Endodermal cell (in vitro differentiated cells): Measurements from ENCODE around the gene CCDC112. TPM values are rescaled to one million over a fixed set of nuclear protein-coding genes. Genes with fewer than 3 reads are reported as not detected.

Experiments used
- DNase-seq: peaks from one replicate; pipeline ENCODE4 v3.0.0-alpha.2; 2017
- H3K27ac ChIP-seq: 2 replicates; pipeline ENCODE4 v1.5.1; 2013; ENCODE audit warnings: mild to moderate bottlenecking, low read depth, low read length, moderate library complexity
- H3K27me3 ChIP-seq: 2 replicates; pipeline ENCODE4 v1.6.1; 2013; ENCODE audit warnings: mild to moderate bottlenecking, low read length, moderate library complexity; ENCODE audit not compliant: insufficient read depth, control insufficient read depth, poor library complexity, severe bottlenecking
- H3K36me3 ChIP-seq: 2 replicates; pipeline ENCODE4 v1.7.0; 2013; ENCODE audit warnings: mild to moderate bottlenecking, low read length, moderate library complexity; ENCODE audit not compliant: control insufficient read depth, insufficient read depth
- H3K4me1 ChIP-seq: one replicate; pipeline ENCODE4 v1.7.0; 2013; ENCODE audit warnings: low read length; ENCODE audit not compliant: control insufficient read depth, insufficient read depth
- H3K4me3 ChIP-seq: 2 replicates; pipeline ENCODE4 v1.5.1; 2013; ENCODE audit warnings: mild to moderate bottlenecking, low read length, moderate library complexity
- H3K9ac ChIP-seq: 2 replicates; pipeline ENCODE4 v1.6.1; 2013; ENCODE audit warnings: mild to moderate bottlenecking, low read length, moderate library complexity; ENCODE audit not compliant: poor library complexity, severe bottlenecking; ENCODE audit errors: extremely low read depth
- H3K9me3 ChIP-seq: 2 replicates; pipeline ENCODE4 v1.6.1; 2013; ENCODE audit warnings: mild to moderate bottlenecking, low read length, moderate library complexity; ENCODE audit not compliant: control insufficient read depth
- H3K27ac Mint-ChIP-seq: 2 replicates; pipeline ENCODE4 v1.8.0; 2020; ENCODE audit warnings: mixed read lengths
- H3K27me3 Mint-ChIP-seq: 2 replicates; pipeline ENCODE4 v1.8.0; 2021; ENCODE audit warnings: mild to moderate bottlenecking, mixed read lengths; ENCODE audit not compliant: insufficient read depth
- H3K36me3 Mint-ChIP-seq: 2 replicates; pipeline ENCODE4 v1.8.0; 2020; ENCODE audit warnings: low read depth, mixed read lengths
- H3K4me1 Mint-ChIP-seq: 2 replicates; pipeline ENCODE4 v1.8.0; 2020; ENCODE audit warnings: mixed read lengths
- H3K4me3 Mint-ChIP-seq: 2 replicates; pipeline ENCODE4 v1.8.0; 2020; ENCODE audit warnings: mild to moderate bottlenecking, moderate library complexity, mixed read lengths
- H3K9me3 Mint-ChIP-seq: 2 replicates; pipeline ENCODE4 v1.8.0; 2020; ENCODE audit warnings: mild to moderate bottlenecking, mixed read lengths
- CTCF ChIP-seq: fragments of 200-600 bp; sonication (generic); conservative IDR thresholded peaks from 2 replicates; pipeline ENCODE4 v1.5.0; 2021; ENCODE audit warnings: antibody characterized with exemption, mild to moderate bottlenecking
- WGBS, 2 experiments: methylation state at CpG; one replicate each; pipeline versions ENCODE4 v1.1.5 to v1.1.7; 2013; ENCODE audit warnings: missing lambda C conversion rate in 2 of 2, mixed read lengths in 1 of 2; ENCODE audit not compliant: insufficient coverage in 1 of 2, insufficient read length in 1 of 2; 5-methylcytosine and 5-hydroxymethylcytosine counted together
- total RNA-seq, 2 donors: library from RNA; stranded (reverse); fragmentation: NEBNext Ultra II Directional in 1 of 2; extraction: Animal tissue kit (Norgen Biotek cat#: 25700) in 1 of 2; gene quantifications; 2 replicates in 1 of 2; 3 replicates in 1 of 2; pipeline ENCODE4 v1.2.1, GENCODE V29; 2021

The CCDC112 gene
- total RNA-seq, 2 donors from 2014 or later = 6.8 to 7.3 TPM

DNA sequence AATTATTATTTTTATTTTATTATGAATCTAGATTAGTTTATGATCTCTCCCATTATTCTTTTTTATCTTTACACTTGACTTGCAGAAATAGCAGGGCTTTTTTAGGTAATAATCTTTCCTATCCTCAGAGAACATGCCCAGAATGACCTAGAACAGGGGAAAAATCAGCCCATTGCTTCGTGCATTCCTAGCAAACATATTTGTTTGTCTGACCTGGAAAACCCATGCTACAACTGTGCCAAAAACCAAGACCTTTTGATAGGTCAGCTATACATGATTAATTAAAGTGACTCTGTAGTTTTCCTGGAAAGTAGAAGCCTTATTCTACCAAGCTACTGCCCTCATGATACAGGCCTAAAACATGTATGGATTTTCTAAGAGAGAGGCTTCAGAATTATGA, 24.1 kb upstream of the CCDC112 start:
- no peak for DNase-seq
- Histone ChIP-seq H3K27ac (no peak overlapping the region), H3K4me1 (no peaks in the 10 kb centered on the region), H3K4me3 (no peak overlapping the region), H3K27me3 (no peaks in the 10 kb centered on the region), H3K9ac (no peak overlapping the region), H3K9me3 (no peaks in the 10 kb centered on the region), H3K36me3 (no peaks in the 10 kb centered on the region)
- Mint-ChIP-seq H3K9me3 (no peaks in the 10 kb centered on the region), H3K36me3 (no peaks in the 10 kb centered on the region), H3K27ac (no peak overlapping the region), H3K4me1 (peaks cover 8% of the 10 kb centered on the region), H3K4me3 (no peak overlapping the region), H3K27me3 (no peaks in the 10 kb centered on the region)
- TF ChIP-seq CTCF = no peak
- 97% methylated on average over 1 of the region's 1 CpG; no CpG with 5 or more reads in 1 of the 2 experiments for WGBS, 2 experiments

DNA sequence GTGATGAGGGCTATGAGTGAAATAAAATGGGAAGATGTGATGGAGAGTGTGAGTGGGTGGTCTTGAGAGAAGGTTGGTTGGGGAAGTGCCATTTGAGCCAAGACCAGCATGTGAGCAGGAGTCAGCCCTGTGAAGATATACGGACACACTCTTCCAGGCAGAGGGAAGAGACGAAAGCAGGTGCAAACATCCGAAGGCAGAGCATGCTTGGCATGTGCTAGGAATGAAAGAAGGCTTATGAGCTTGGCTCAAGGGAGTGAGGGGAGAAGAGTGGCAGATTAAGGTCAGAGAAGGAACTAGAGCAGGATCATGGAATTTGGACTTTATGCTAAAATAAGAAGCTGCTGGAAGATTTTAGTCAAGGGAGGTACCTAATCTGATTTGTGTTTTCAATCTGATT, 23.6 kb upstream of the CCDC112 start:
- TF ChIP-seq CTCF = no peak
- Histone ChIP-seq H3K9me3 (no peaks in the 10 kb centered on the region), H3K9ac (no peak overlapping the region), H3K27ac (no peak overlapping the region), H3K4me3 (no peak overlapping the region), H3K36me3 (no peaks in the 10 kb centered on the region), H3K4me1 (no peaks in the 10 kb centered on the region), H3K27me3 (no peaks in the 10 kb centered on the region)
- Mint-ChIP-seq H3K9me3 (no peaks in the 10 kb centered on the region), H3K36me3 (no peaks in the 10 kb centered on the region), H3K4me3 (no peak overlapping the region), H3K27ac (no peak overlapping the region), H3K4me1 (peaks cover 11% of the 10 kb centered on the region), H3K27me3 (no peaks in the 10 kb centered on the region)
- DNase-seq = no peak
- 88 to 100% methylated on average over 3 of the region's 3 CpGs for WGBS, 2 experiments

- Histone ChIP-seq H3K36me3 (no peaks in the 10 kb centered on the region), H3K4me3 (no peak overlapping the region), H3K9ac (no peak overlapping the region), H3K27ac (no peak overlapping the region), H3K9me3 (no peaks in the 10 kb centered on the region), H3K4me1 (no peaks in the 10 kb centered on the region), H3K27me3 (no peaks in the 10 kb centered on the region)
- Mint-ChIP-seq H3K27ac (no peak overlapping the region), H3K36me3 (no peaks in the 10 kb centered on the region), H3K4me3 (no peak overlapping the region), H3K4me1 (peaks cover 11% of the 10 kb centered on the region), H3K9me3 (no peaks in the 10 kb centered on the region), H3K27me3 (no peaks in the 10 kb centered on the region)
- no peak for TF ChIP-seq CTCF
- 0% methylated on average over 1 of the region's 1 CpG; no CpG with 5 or more reads in 1 of the 2 experiments for WGBS, 2 experiments
- DNase-seq = no peak
These were observed 22.6 kb upstream of the CCDC112 start for GRCh38 chr5:115319007-115319406.
